Epithelial cell of prostate (primary cell): ENCODE data around the gene MUC6.
A peak's percentile ranks its signal among the peaks of the same experiment; 100 is the strongest.

Experiments used
- DNase-seq: peaks from one replicate; pipeline ENCODE4 v3.0.0-alpha.2; 2011; ENCODE audit warnings: low read depth, low spot score
- H3K27ac ChIP-seq: fragments of 450-650 bp; 2 replicates; pipeline ENCODE4 v1.5.1; 2017; ENCODE audit warnings: mild to moderate bottlenecking

MUC6 gene

DNA sequence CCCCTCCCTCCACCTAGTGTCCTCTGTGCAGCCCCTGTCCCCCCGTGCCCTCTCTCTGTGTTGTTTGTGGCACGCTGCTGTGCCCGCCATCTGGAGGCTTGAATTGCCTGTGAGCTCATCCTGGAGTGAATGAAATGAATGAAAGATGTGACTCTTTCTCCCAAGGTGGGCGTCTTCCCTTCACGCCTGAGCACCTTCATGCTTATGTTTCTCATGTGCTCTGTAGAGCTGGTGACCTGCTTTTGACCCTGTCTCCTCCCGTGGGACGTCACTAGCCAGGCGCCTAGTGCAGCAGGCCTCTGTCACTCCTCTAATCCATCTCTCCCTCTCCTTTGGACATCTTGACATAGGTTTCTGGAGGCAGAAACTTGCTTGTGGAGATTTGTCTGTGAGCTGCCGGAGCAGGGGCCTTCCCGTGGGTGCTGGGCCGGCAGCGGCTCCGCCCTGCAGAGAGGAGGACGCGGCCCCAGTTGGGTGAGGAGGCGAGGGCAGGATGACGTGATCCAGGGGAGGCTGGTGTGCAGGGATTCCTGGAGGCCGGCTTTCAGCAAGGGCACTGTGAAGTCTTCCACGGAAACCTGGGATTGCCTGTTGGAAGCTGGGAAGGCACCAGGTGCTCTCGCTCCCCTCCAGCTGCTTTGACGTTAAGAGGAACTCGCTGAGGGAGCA, 40.6 kb downstream of the MUC6 start:
- no peak overlapping the region for H3K27ac ChIP-seq
- no peak for DNase-seq

DNA sequence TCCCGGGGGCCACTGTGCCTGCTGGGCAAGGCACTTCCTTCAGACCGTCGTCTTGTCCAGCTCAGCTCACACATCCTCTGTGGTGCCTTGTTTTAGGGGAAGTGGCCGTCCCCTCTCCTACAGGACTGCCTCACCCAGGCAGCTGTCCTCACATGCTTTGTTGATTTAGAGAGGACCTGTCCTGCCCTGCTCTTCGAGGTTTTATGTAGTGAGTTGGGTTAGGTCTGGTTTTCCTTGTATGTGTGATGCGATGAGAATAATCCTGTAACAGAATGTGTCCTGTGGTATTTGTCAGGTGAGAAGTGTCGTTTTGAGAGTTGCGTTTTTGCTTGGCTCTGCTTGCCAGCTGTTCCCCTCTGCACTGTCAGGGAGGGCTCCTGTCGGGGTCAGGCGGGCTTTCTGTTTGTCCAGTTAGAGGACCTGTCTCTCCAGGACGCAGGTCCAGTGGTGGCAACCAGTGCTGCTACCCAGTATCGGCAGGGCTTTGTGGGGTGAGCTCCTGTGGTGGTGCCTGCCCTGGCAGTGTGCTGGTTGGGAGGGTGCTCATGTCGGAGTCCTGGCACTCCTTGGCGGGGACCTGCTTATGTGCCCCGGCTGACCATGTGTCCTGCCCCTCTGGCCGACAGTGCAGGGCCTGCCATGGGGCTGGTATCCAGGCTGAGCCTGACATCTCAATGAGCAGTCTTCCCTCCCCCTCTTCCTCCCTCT, 41.3 kb downstream of the MUC6 start:
- no peak for DNase-seq
- no peak overlapping the region for H3K27ac ChIP-seq

DNA sequence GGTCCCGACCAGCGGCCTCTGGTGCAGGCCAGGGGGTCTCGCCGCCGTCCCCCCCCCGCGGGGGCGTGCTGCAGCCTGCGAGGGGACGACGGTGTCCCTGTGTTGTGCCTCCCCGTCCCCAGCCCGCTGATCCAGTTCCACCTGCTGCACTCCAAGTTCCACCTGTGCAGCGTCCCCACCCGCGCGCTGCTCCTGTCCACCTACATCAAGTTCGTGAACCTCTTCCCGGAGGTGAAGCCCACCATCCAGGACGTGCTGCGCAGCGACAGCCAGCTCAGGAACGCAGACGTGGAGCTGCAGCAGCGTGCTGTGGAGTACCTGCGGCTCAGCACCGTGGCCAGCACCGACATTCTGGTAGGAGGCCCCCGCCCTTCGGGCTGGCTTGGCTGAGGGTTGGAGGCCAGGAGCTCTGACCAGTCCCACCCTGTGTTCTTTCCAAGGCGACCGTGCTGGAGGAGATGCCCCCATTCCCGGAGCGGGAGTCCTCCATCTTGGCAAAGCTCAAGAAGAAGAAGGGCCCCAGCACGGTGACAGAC, 42.8 kb downstream of the MUC6 start:
- no peak overlapping the region for H3K27ac ChIP-seq
- no peak for DNase-seq

DNA sequence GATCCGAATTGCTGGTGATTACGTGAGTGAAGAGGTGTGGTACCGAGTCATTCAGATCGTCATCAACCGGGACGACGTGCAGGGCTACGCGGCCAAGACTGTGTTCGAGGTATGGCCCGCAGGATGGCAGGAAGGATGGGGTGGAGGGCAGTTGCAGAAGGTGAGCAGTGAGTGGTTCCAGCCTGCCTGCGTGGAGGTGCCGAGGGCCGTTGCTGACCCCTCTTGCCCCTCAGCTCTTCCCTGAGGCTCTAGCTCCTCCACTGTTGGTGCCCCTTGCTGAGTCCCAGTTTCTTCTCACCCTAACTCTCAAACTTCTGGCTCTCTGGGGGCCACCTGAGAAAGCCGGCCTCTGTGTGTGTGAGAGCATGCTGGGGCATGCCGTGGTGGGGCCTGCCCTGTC, 43.9 kb downstream of the MUC6 start:
- H3K27ac ChIP-seq, result no peak overlapping the region

DNA sequence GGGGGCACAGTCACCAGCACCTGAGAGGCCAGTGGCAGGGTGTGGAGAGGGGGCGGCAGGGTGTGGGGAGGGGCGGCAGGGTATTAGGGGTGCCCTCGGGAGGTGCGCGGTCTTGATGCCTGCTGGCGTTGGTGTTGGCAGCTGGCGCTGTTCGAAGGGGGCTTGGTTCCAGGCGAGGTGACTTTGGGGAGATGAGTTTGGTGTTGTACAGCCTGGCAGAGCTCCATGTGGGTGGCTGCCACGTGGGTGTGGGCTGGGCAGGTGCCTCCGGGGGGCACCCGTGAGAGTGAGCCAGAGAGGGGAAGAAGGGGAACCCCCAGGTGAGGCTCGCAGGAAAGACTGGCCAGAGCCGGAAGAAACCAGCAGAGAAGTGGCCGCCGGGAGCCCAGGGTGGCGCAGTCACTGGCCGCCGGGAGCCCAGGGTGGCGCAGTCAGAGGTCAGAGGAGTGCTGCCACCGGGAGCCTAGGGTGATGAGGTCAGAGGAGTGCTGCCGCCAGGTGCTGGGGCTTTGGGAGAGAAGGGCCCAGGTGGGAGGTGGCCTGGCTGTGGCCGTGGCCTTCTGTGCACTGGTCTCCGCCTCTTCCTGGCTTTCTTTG, 44.7 kb downstream of the MUC6 start:
- no peak for DNase-seq
- no peak overlapping the region for H3K27ac ChIP-seq

More for the DNA sequence above, 43.9 kb downstream of the MUC6 start:
- DNase-seq, result no peak

DNA sequence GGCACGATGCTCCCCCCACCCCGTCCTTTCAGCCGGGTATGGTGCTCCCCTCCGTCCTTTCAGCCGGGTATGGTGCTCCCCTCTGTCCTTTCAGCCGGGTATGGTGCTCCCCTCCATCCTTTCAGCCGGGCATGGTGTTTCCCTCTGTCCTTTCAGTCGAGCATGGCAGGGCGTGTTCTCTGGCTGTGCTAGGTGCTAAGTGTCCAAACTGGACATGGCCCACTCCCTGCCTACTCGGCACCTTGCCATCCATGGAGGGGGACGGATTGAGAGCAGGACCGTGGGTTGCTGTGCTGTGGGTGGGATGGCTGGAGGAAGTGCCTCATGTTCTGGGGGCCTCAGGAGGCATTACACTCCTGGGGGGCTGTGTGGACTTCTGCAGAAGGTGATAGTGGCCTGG, 45.5 kb downstream of the MUC6 start:
- no peak overlapping the region for H3K27ac ChIP-seq

DNA sequence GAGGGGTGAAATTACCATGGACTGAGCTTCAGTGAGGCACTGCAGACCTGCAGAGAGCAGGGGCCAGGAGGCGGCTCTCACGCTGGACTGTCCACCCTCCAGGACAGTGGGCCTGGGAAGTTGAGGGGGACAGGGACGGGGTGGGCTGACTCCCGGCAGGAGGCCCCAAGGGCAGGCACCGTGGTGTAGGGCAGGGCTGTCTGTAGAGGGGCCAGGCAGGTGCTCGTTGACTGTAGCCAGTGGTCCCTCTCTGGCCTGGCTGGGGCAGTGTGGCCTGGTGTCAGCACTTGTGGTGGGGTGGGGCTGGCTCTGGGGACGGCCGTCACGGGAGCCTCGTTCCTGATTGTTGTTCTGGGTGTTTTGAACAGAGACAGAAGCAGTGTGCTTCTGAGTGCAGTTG, 46.4 kb downstream of the MUC6 start:
- no peak overlapping the region for H3K27ac ChIP-seq
- DNase-seq, result no peak

More for the DNA sequence above, 45.5 kb downstream of the MUC6 start:
- DNase-seq, result no peak

DNA sequence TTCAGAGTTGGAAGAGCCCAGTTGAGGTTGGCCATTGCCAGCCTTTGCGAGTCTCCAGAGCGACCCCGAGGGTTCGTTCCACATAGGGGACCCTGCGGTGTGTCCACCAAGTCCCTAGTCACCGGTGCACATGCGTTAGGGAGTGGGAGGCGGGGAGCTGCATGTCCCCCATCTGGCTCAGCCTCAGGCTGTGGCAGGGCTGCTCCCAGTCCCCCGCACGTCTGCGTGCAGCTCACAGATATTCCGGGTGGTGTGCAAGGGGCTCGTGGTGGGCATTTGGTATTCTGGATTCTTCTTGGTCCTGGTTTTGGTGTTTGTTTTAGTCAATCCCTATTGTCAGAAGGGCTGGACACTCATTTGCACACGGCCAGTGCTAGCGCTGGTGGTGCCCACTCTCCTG, 48.8 kb downstream of the MUC6 start:
- no peak for DNase-seq
- no peak overlapping the region for H3K27ac ChIP-seq

DNA sequence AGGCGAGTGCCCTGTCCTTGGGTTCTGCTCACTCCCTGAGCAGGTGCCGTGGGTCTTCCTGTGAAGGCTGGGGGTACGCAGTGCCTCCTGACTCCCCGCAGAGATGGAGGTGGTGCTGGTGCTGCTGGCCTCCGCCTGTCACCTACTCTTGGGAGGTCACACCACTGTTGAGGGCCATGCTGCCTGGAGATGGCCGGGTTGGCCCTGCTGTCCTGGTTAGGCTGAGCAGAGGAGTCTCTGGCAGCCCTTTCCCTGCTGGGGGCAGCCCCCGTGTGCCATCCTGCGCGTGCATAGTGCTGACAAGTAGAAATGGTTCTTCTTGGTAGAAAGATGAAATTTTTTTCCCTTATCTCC, 49.6 kb downstream of the MUC6 start:
- no peak for DNase-seq
- H3K27ac ChIP-seq, result no peak overlapping the region

DNA sequence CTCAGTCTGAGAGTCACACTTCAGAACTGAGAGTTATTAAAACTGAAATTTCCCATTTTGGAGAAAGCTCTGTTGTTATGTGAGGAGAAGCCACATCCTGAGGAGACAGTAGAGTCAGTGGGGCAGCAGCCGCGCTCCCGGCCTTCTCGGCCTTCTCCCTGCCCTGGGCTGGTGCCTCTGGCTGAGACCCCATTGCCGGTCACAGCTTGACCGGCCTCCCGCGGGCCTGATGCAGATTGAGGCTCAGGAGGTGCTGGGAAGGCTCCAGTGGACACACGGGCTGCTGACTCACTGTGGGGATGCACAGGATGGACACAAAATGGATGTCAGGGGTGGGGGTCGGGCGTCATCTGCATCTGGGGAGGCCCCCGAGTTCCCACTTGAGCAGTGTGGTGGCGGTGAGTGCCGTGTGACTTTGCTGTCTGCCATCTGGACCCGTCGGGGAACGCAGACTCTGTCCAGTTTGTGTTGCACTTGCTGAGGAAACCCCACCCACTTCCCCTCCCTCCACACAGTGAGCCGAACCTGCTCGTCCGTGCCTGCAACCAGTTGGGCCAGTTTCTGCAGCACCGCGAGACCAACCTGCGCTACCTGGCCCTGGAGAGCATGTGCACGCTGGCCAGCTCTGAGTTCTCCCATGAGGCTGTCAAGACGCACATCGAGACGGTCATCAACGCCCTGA, 50.1 kb downstream of the MUC6 start:
- no peak overlapping the region for H3K27ac ChIP-seq
- peak; percentile 14 for DNase-seq

DNA sequence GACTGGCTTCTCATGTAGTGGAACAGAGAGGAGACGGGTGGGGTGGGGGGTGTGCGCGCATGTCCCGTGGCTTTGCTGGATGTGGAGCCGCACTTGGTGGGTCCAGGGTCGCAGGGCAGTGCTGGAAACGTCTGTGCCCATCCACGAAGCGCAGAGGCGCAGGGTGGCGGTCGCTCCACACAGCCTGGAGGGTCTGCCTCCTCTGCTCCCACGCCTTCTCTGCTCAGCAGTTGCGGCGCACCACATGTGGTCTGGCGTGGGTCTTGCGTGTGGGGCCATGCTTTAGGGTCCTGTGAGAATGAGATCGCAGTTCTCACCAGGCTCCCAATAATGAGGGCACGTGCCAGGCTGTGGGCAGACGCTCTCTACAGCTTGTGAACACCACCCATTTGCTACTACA, 50.7 kb downstream of the MUC6 start:
- H3K27ac ChIP-seq, result no peak overlapping the region
- DNase-seq, result no peak

DNA sequence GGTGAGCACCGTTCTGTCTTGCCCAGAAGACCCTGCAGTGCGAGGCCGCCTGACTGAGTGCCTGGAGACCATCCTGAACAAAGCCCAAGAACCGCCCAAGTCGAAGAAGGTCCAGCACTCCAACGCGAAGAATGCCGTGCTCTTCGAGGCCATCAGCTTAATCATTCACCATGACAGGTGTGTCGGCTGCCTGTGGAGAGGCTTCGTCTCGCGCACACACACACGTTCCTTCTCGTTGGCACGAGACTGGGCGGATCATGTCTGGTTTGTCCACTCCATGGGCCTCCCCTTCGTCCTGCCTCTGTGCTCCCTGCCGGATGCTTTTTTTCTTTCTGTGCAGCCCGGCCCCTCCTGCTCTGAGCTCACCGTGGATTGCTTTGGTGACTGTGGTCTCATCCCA, 51.1 kb downstream of the MUC6 start:
- no peak for DNase-seq
- H3K27ac ChIP-seq, result no peak overlapping the region

DNA sequence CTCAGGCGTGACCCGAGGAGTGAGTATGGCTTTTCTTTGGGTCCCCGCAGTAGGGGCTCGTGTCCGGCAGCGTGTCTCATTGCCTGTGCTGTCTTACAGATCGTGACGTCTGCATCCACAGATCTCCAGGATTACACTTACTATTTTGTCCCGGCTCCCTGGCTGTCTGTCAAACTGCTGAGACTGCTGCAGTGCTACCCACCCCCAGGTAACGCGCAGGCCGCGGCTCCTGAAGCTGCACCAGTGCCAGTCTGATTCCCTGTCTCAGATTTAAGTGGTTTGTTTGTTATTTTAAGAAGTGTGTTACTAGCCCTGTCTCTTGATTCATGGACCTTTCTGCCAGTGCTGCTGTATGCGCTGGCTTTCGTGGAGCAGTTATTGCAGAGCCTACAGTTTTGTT, 52.0 kb downstream of the MUC6 start:
- no peak overlapping the region for H3K27ac ChIP-seq
- no peak for DNase-seq

DNA sequence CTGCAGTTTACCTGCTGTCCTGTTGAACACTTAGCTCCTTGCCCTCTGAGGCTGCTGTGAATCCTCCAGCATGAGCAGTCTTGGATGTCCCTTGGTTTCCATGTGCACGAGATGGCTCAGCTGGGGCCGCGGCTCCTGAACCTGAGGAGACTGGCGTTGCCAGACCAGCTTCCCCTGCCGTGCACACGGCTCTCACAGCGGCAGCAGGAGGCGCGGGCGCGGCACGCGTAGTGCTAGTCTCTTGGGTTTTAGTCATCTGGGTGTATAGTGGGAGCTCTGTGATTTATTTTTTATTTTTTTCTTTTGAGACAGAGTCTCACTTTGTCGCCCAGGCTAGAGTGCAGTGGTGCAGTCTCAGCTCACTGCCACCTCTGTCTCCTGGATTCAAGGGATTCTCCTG, 54.8 kb downstream of the MUC6 start:
- DNase-seq, result no peak
- H3K27ac ChIP-seq, result no peak overlapping the region

DNA sequence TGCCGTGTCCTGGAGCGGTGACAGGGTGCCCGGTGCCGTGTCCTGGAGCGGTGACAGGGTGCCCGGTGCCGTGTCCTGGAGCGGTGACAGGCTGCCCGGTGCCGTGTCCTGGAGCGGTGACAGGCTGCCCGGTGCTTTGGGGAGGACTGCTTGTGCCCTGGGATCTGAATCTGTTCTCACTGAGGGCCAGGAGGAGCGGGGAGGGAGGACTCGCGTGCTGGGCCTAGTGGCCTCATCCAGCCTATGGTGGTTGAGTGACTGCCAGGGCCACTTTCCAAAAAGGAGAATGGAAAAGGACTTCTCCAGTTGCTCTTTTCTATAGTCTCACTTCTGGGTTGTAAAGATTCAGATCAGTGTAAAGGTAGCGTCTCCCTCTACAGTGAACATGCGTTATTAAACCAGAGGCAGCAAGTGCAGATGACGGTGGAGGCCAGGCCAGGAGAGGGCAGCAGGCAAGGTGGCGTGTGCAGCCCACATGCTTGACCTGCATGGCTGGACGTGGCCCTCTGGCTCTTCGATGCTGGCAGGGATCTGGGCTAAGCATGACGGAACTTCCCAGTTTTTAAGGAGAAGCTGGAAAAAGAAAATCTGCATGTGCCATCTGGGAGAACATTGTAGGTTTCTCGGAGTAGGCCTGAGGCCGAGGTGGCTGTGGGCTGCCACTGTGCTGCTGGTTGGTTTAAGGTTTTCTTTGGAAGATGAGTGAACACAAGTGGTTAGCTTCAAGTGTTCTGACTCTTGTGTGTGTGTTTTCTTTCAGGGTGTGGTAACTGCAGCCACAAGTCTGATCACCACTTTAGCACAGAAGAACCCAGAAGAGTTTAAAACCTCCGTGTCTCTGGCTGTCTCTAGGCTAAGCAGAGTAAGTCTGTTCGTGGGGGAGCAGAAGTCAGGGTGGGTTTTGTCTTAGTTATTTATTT, 55.8 kb downstream of the MUC6 start:
- DNase-seq, result no peak
- H3K27ac ChIP-seq, result no peak overlapping the region

DNA sequence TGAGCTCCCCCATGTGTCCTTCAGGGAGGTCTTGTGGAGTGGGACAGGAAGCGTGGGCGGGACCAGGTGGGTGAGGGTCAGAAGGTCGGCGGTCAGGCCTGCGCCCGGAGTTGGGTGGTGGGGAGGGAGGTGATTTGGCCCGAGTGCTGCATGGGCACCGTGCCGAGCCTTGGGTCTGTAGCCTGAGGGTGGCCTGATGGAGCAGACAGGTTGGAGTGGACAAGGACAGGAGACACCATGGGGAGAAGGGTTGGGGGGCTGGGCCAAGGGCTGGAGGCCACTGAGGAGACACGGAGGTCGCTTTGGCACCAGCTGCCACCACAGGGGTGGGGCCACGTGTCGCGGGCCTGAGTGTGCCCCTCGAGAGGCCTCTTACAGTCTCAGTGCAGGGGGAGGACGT, 57.7 kb downstream of the MUC6 start:
- no peak for DNase-seq

DNA sequence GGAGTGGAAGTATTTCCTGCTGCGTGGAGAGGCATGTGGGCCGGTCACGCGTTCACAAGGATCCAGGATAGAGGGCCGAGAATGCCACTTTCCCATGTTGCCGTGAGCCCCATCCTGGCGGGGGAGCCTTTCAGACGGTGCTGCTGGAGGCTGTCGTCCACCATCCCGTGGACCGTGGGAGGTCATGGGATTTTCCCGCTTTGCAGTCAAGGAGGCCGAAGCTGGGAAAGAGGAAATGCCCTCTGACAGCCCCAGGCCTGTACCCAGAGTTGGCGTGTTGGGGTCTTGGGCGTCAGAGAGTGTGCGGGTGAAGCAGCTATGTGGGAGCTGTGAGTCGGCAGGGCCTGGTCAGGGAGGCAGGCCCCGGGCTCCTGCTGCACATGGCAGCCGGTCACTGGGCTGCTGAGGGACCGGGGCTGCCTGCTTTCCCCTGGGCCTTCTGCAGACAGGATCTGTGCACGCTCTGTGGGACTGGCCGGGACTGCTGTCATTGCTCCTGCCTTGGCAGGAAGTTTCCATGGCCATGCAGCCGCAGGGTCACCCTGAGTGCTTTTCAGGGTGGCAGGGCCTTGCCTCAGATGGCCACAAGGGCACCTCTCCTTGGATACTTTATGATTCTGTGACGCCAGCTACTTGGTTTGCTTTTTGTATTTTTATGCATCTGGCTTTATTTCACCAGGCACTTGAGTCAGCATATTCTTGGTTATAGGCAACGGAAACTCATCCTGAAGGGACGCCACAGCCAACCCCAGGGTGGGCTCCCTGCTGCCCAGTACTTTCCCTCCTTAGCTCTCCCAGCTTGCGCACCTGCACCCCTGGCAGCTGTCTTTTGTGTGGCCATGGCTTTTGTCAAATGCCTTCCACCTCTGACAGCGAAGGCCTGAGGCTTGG, 58.4 kb downstream of the MUC6 start:
- H3K27ac ChIP-seq, result no peak overlapping the region
- no peak for DNase-seq

More for the DNA sequence above, 57.7 kb downstream of the MUC6 start:
- no peak overlapping the region for H3K27ac ChIP-seq

DNA sequence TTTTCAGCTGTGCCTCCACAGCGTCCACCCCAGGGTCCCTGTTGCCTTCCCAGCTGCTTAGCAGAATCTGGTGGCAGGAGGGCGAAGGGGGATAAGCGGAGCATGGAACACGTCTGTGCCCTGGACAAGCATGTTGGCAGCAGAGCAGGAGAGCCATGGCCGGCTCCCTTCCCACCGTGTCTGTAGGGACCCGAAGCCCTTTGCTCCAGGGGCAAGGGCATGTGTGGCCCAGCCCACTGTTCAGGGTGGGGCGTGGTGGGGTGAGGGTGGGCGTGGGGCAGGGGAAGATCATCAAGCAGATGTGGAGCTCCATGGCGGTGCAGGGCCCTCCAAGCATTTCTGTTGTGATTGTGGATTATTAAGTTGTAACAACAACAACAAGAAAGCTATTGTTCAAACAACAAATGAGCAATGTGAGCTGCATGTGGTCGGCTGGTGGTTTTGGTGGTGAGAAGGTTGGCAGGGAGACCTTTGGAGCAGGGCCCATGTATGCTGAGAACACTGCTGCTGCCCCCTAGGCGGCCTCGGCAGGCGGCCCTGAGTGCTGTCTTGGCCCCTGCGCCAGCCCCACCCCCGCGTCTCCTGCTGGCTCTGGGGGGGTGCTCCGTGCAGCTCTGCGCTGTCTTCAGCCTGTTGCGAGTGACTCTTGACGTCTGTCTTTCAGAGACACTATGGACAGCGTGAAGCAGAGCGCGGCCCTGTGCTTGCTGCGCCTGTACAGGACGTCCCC, 59.9 kb downstream of the MUC6 start:
- H3K27ac ChIP-seq, result no peak overlapping the region
- no peak for DNase-seq
